HEK293 (cell line): ENCODE data around the gene STK39.

ENCODE experiments used
- CTCF ChIA-PET: fragments of 350-600 bp; formaldehyde crosslinking; extraction: SDS; loops from one replicate; lab custom pipeline; 2021; ENCODE audit warnings: antibody characterized with exemption; lab: Yijun Ruan, JAX
- POLR2A ChIA-PET: fragments of 300-600 bp; formaldehyde crosslinking; extraction: SDS; loops from one replicate; lab custom pipeline; 2020; ENCODE audit warnings: antibody characterized with exemption, inconsistent platforms; lab: Yijun Ruan, JAX
- H3K27ac ChIP-seq: fragments of 200-500 bp; sonication (Bioruptor generic); 2 replicates; pipeline ENCODE4 v1.5.1; 2014; ENCODE audit warnings: low read depth, low read length, control low read depth, inconsistent platforms; ENCODE audit errors: extremely low read depth
- H3K36me3 ChIP-seq, 2 experiments: fragments of 200-500 bp in 1 of 2; sonication (Bioruptor generic) in 1 of 2; 1 replicate in 1 of 2; 2 replicates in 1 of 2; pipeline ENCODE4 v1.5.1; 2014 to 2017; ENCODE audit warnings: inconsistent platforms in 2 of 2, low read length in 2 of 2; ENCODE audit not compliant: control insufficient read depth in 2 of 2, insufficient read depth in 1 of 2
- H3K4me1 ChIP-seq: fragments of 200-500 bp; sonication (Bioruptor generic); 2 replicates; pipeline ENCODE4 v1.5.1; 2014; ENCODE audit warnings: mild to moderate bottlenecking, low read length, inconsistent platforms; ENCODE audit not compliant: control insufficient read depth, insufficient read depth
- H3K4me3 ChIP-seq: 2 replicates; pipeline ENCODE4 v1.5.1; 2011; ENCODE audit warnings: low read depth, mild to moderate bottlenecking, control low read depth, low read length, moderate library complexity
- H3K9me3 ChIP-seq: fragments of 200-500 bp; sonication (Bioruptor generic); 2 replicates; pipeline ENCODE4 v1.5.1; 2014; ENCODE audit warnings: low read depth, low read length, inconsistent platforms; ENCODE audit not compliant: control insufficient read depth, insufficient read depth
- GFI1B ChIP-seq: fragments of 450-650 bp; formaldehyde crosslinking; IDR thresholded peaks from 2 replicates; pipeline ENCODE4 v1.5.1; 2016; ENCODE audit warnings: missing biosample characterization, missing genetic modification characterization
- HOXD13 ChIP-seq: sonication (generic); formaldehyde crosslinking; IDR thresholded peaks from 2 replicates; pipeline ENCODE4 v1.8.0; 2022; ENCODE audit warnings: missing genetic modification reagents, borderline replicate concordance
- MZF1 ChIP-seq: fragments of 450-650 bp; formaldehyde crosslinking; IDR thresholded peaks from 2 replicates; pipeline ENCODE4 v1.5.1; 2017; ENCODE audit warnings: missing biosample characterization, missing genetic modification characterization, borderline replicate concordance
- PRDM1 ChIP-seq: fragments of 450-650 bp; formaldehyde crosslinking; IDR thresholded peaks from 2 replicates; pipeline ENCODE4; 2016; ENCODE audit warnings: missing biosample characterization, missing genetic modification characterization
- SETDB1 ChIP-seq: IDR thresholded peaks from one replicate; pipeline ENCODE4 v1.6.1; 2017; ENCODE audit warnings: mild to moderate bottlenecking, low read length, moderate library complexity, mixed read lengths; ENCODE audit not compliant: insufficient read length
- ZBTB44 ChIP-seq: fragments of 450-650 bp; IDR thresholded peaks from 2 replicates; pipeline ENCODE4 v1.5.1; 2018; ENCODE audit warnings: missing biosample characterization, mild to moderate bottlenecking, missing genetic modification characterization
- ZNF175 ChIP-seq: fragments of 450-650 bp; formaldehyde crosslinking; IDR thresholded peaks from 2 replicates; pipeline ENCODE4 v1.5.1; 2016; ENCODE audit warnings: missing biosample characterization, missing genetic modification characterization
- ZNF184 ChIP-seq: fragments of 450-650 bp; IDR thresholded peaks from 2 replicates; pipeline ENCODE4 v1.5.1; 2018; ENCODE audit warnings: missing biosample characterization, mild to moderate bottlenecking, missing genetic modification characterization
- ZNF223 ChIP-seq: fragments of 450-650 bp; formaldehyde crosslinking; IDR thresholded peaks from 2 replicates; pipeline ENCODE4 v1.5.1; 2016; ENCODE audit warnings: missing biosample characterization, missing genetic modification characterization
- ZNF26 ChIP-seq: fragments of 450-650 bp; formaldehyde crosslinking; IDR thresholded peaks from 2 replicates; pipeline ENCODE4 v1.5.1; 2016; ENCODE audit warnings: missing biosample characterization, missing genetic modification characterization
- ZNF394 ChIP-seq: fragments of 450-650 bp; formaldehyde crosslinking; IDR thresholded peaks from 2 replicates; pipeline ENCODE4 v1.5.1; 2016; ENCODE audit warnings: missing biosample characterization, missing genetic modification characterization, mild to moderate bottlenecking, moderate library complexity, borderline replicate concordance
- ZNF426 ChIP-seq: fragments of 450-650 bp; formaldehyde crosslinking; IDR thresholded peaks from 2 replicates; pipeline ENCODE4 v1.5.1; 2017; ENCODE audit warnings: missing biosample characterization, missing genetic modification characterization, mild to moderate bottlenecking, inconsistent platforms, moderate library complexity
- ZNF473 ChIP-seq: fragments of 450-650 bp; formaldehyde crosslinking; IDR thresholded peaks from 2 replicates; pipeline ENCODE4 v1.5.1; 2017; ENCODE audit warnings: missing biosample characterization, missing genetic modification characterization
- ZNF639 ChIP-seq: fragments of 450-650 bp; formaldehyde crosslinking; IDR thresholded peaks from 2 replicates; pipeline ENCODE4 v1.5.1; 2016; ENCODE audit warnings: missing biosample characterization, missing genetic modification characterization
- ZNF747 ChIP-seq: fragments of 450-650 bp; formaldehyde crosslinking; IDR thresholded peaks from 2 replicates; pipeline ENCODE4 v1.5.1; 2016; ENCODE audit warnings: missing biosample characterization, missing genetic modification characterization
- ZNF768 ChIP-seq: fragments of 450-650 bp; formaldehyde crosslinking; IDR thresholded peaks from 2 replicates; pipeline ENCODE4 v1.5.1; 2018; ENCODE audit warnings: missing biosample characterization, mild to moderate bottlenecking, missing genetic modification characterization
- ZSCAN5A ChIP-seq: fragments of 450-650 bp; formaldehyde crosslinking; IDR thresholded peaks from 2 replicates; pipeline ENCODE4 v1.5.1; 2016; ENCODE audit warnings: missing biosample characterization, missing genetic modification characterization

The STK39 gene

GRCh38 chr2:168116448-168116847 lies 130.9 kb downstream of the STK39 start:
- H3K36me3 ChIP-seq = peaks cover 0 to 10% of the 10 kb centered on the region in 2 experiments; a peak in 1 of 3 replicates
- no peaks in the 10 kb centered on the region for H3K9me3 ChIP-seq
- no peaks in the 10 kb centered on the region for H3K4me1 ChIP-seq
- ChIA-PET CTCF (interaction anchor here (0.6 to 4.0 kb wide), 9 partner anchors 18 to 747 kb away, joined by 3 to 18 read pairs (median 3); no protein-coding TSS in a partner anchor), POLR2A (no interaction called here)
- H3K4me3 ChIP-seq = no peak overlapping the region
- no peak overlapping the region for H3K27ac ChIP-seq
- TF ChIP-seq ZNF223 (tag by site-specific recombination) (no peak), ZNF768 (tag by site-specific recombination) (no peak), ZSCAN5A (tag by site-specific recombination) (no peak), HOXD13 (CRISPR knock-in tag) (no peak), PRDM1 (tag by site-specific recombination) (no peak), ZNF639 (tag by site-specific recombination) (no peak), SETDB1 (no peak), GFI1B (tag by site-specific recombination) (no peak), ZNF473 (tag by site-specific recombination) (no peak), ZNF747 (tag by site-specific recombination) (no peak)
- TF ChIP-seq, all 188 proteins: peak for 0

GRCh38 chr2:168114619-168115018 lies 132.8 kb downstream of the STK39 start:
- Histone ChIP-seq H3K36me3 (peaks cover 0 to 10% of the 10 kb centered on the region in 2 experiments; a peak in 1 of 3 replicates), H3K27ac (no peak overlapping the region), H3K4me1 (no peaks in the 10 kb centered on the region), H3K4me3 (no peak overlapping the region), H3K9me3 (no peaks in the 10 kb centered on the region)
- ChIA-PET CTCF (interaction anchor here (0.7 kb wide), 1 partner anchor 57 kb away, joined by 5 read pairs; no protein-coding TSS in a partner anchor), POLR2A (no interaction called here)
- no peak for TF ChIP-seq ZNF26 (tag by site-specific recombination)

GRCh38 chr2:168114040-168114439 lies 133.4 kb downstream of the STK39 start:
- CTCF ChIA-PET = interaction anchor here (0.9 to 1.5 kb wide), 2 partner anchors 850 to 1574 kb away, joined by 4 read pairs; no protein-coding TSS in a partner anchor
- TF ChIP-seq ZNF184 (tag by site-specific recombination) (no peak), ZNF394 (tag by site-specific recombination) (no peak), MZF1 (no peak), ZNF426 (no peak), ZNF175 (tag by site-specific recombination) (no peak), ZBTB44 (tag by site-specific recombination) (no peak)
- TF ChIP-seq, all 188 proteins: peak for 0
- POLR2A ChIA-PET = no interaction called here
- Histone ChIP-seq H3K4me3 (no peak overlapping the region), H3K36me3 (peaks cover 0 to 10% of the 10 kb centered on the region in 2 experiments; a peak in 1 of 3 replicates), H3K9me3 (no peaks in the 10 kb centered on the region), H3K27ac (no peak overlapping the region), H3K4me1 (no peaks in the 10 kb centered on the region)
